Right lobe of liver (tissue), 4 donors: ENCODE results near the gene POGLUT2.
"Not testable (repeated sequence)": the region's sequence is repeated elsewhere in the genome, so short reads cannot be mapped to it uniquely, and the experiment has no call there.

ENCODE experiments used
- CTCF ChIP-seq, 4 donors: fragments of 200-600 bp in 3 of 4; fragments of 450-650 bp in 1 of 4; IDR thresholded peaks; one replicate each; pipeline versions ENCODE4 v1.5.1 to v1.8.0; 2016 to 2022; ENCODE audit warnings: antibody characterized with exemption in 4 of 4, mild to moderate bottlenecking in 2 of 4
- POLR2A ChIP-seq: fragments of 450-650 bp; IDR thresholded peaks from one replicate; pipeline ENCODE4 v1.6.1; 2017; ENCODE audit warnings: antibody characterized with exemption, mild to moderate bottlenecking
- donor health status: DM: no; HTN: no; CAD: no.
- donor health status: DM: no; HTN: no; CAD: no.
- donor health status: DM: no; HTN: yes; CAD: no.

GRCh38 chr13:102780656-102781055 is 18.1 kb downstream of the POGLUT2 start:
- TF ChIP-seq CTCF (IDR thresholded peaks at IDR 0.05); POLR2A: not testable (repeated sequence)
